GM12892 (cell line): Measurements from ENCODE around the gene GOT1.

Source experiments
- DNase-seq: peaks from one replicate; pipeline ENCODE4 v3.0.0; 2011; ENCODE audit not compliant: insufficient read length
- FAIRE-seq: peaks from 2 replicates; lab custom pipeline; 2011; peaks lifted over from hg19 to GRCh38; lab: Jason Lieb, UNC
- POLR2A ChIP-seq: IDR thresholded peaks from 2 replicates; pipeline ENCODE4 v1.6.1; 2011; ENCODE audit warnings: low read depth, low read length, control low read depth
- POLR2AphosphoS5 ChIP-seq: IDR thresholded peaks from 2 replicates; pipeline ENCODE4 v1.6.1; 2011; ENCODE audit warnings: low read depth, low read length, control low read depth
- TAF1 ChIP-seq: IDR thresholded peaks from 2 replicates; pipeline ENCODE4 v1.6.1; 2011; ENCODE audit warnings: low read depth, mild to moderate bottlenecking, control low read depth, low read length, borderline replicate concordance

The GOT1 gene

DNA sequence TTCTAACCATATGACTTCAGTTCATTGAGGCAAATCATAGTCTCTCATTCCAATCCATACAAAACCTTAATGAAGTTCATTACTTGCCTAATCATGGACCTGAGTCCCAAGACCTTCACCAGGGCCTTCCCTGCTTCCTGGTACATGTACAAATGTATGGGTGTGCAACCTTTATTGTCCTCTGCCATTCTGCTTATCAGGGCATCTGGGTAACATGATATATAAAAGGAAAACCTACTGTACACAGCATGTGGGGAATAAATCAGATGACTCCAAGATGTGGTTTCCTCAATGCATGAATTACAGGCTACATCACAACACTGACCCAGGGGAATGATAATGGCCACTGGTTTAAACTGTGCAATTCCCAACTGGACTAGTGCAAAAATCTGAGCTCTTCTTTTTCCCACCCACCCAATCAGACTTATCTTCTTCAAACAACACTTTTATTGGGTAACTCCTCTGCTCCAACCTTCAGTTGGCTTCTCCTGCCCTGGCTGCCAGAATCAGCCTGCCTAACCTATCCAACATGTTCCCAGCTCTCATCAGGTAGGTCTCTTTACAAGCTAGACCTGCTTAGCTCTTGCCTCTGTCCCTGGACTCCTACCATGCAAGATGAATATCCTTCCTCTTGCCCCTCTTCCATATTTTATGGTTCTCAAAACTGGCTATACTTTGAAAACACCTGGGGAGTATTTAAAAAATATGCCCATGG, 11.4 kb downstream of the GOT1 start:
- no peak for FAIRE-seq
- TF ChIP-seq POLR2AphosphoS5 (no peak), TAF1 (no peak), POLR2A (no peak)
- DNase-seq, result no peak

DNA sequence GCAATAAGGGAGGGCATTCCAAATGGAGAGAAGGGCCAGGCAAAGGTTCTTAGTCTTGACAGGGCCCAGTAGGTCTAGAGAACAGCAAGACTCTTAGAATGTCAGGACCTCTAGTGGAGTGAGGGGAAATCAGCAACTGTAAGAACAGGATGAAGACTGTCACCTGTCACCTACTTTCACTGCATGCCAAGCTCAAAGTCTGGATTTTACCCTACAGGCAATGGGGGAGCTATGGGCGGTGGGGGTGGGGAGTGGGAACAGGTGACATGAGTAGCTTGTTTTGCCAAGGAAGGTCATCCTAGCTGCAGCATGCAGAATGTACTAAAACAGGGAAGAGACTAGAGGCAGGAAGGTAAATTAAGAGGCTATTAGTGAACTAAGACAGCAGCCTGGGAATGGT, 18.3 kb downstream of the GOT1 start:
- no peak for TF ChIP-seq TAF1
- no peak for TF ChIP-seq POLR2AphosphoS5
- no peak for TF ChIP-seq POLR2A
- DNase-seq, result no peak
- FAIRE-seq, result no peak

DNA sequence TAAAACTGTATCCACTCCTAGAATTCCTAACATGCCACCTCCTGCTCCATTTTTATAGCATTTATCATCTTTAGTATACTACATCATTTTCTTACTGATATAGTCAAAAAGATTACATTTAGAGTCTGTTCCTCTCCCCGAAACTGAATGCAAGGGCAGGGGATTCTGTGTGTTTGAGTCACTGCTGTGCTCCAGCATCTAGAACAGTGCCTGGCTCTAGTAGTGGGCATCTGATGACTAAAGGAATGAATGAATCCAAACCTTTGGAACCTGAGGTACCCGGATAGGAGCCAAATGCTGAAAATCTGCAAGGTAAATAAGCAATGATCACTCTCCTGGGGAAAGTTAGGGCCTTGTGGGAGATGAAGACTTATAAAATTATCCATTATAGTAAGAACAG, 18.9 kb downstream of the GOT1 start:
- FAIRE-seq (no peak), DNase-seq (no peak)
- TF ChIP-seq TAF1, result no peak
- no peak for TF ChIP-seq POLR2A
- TF ChIP-seq POLR2AphosphoS5, result no peak

- FAIRE-seq, result no peak
- DNase-seq, result no peak
- TF ChIP-seq POLR2AphosphoS5 (no peak), POLR2A (no peak), TAF1 (no peak)
These were observed 19.5 kb downstream of the GOT1 start for GRCh38 chr10:99410876-99411275.

GRCh38 chr10:99410146-99410545, 20.3 kb downstream of the GOT1 start:
- no peak for DNase-seq
- TF ChIP-seq POLR2A (no peak), TAF1 (no peak), POLR2AphosphoS5 (no peak)
- FAIRE-seq, result no peak

DNA sequence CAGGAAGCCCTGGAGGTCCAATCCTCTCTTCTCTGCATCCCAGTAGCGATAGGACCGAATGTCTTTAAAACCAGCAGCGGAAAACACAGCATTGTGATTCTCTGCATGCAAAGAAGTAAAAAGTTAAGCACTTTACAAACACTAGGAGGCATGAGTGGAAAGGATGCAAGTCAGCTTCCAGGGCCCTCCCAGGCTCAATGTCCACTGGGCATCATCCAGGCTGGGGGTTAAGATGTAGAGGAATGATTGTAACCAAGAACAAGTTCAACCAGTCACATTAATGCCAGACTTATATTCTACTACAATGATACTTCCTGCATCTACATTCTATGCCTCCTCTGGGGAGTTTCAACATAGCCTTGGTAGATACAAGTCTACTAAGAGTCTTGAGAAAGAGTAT, 24.3 kb downstream of the GOT1 start:
- FAIRE-seq (no peak), DNase-seq (no peak)
- TF ChIP-seq POLR2A (no peak), TAF1 (no peak), POLR2AphosphoS5 (no peak)

GRCh38 chr10:99403674-99404073, 26.8 kb downstream of the GOT1 start:
- FAIRE-seq (no peak), DNase-seq (no peak)
- no peak for TF ChIP-seq TAF1
- no peak for TF ChIP-seq POLR2AphosphoS5
- no peak for TF ChIP-seq POLR2A

DNA sequence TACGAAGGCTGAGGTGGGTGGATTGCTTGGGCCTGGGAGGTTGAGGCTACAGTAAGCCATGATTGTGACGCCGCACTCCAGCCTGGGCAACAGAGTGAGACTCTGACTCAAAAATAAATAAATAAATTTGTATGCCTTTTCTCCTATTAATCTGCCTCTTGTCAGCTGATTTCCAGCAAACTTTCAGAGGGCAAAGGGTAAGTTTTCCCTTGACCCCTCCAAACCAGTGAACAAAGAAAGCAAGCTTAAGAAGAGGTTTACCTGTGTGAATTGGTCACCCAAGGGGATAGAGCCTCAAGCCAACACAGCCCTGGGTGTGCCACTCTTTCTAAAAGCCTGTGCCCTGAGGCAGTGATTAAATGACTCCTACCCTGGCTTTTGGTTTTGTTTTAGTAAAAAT, 30.8 kb downstream of the GOT1 start:
- FAIRE-seq (no peak), DNase-seq (no peak)
- no peak for TF ChIP-seq POLR2AphosphoS5
- no peak for TF ChIP-seq POLR2A
- TF ChIP-seq TAF1, result no peak

DNA sequence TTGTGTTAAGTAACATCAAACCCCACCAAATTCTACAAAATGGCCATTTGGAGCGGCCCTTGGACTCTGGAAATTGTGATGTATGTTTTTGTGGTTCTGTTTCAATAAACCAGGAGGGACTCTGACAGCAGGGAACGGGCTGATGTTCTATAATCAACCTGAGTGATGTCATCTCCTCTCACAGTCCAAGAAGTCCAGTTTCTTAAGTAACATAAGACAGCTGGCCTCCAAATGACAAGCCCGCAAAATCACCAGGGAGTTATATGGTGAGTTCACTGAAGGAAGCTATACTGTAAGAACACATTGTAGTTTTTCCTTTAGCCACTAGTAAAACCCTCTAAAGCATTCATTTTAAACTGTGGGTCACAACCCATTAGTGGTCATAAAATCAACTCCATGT, 34.0 kb downstream of the GOT1 start:
- no peak for TF ChIP-seq TAF1
- no peak for TF ChIP-seq POLR2A
- TF ChIP-seq POLR2AphosphoS5, result no peak
- no peak for DNase-seq
- FAIRE-seq, result no peak

- TF ChIP-seq POLR2AphosphoS5 (no peak), TAF1 (no peak), POLR2A (no peak)
- DNase-seq, result no peak
- FAIRE-seq, result no peak
These were observed 34.5 kb downstream of the GOT1 start for GRCh38 chr10:99395750-99396445.

DNA sequence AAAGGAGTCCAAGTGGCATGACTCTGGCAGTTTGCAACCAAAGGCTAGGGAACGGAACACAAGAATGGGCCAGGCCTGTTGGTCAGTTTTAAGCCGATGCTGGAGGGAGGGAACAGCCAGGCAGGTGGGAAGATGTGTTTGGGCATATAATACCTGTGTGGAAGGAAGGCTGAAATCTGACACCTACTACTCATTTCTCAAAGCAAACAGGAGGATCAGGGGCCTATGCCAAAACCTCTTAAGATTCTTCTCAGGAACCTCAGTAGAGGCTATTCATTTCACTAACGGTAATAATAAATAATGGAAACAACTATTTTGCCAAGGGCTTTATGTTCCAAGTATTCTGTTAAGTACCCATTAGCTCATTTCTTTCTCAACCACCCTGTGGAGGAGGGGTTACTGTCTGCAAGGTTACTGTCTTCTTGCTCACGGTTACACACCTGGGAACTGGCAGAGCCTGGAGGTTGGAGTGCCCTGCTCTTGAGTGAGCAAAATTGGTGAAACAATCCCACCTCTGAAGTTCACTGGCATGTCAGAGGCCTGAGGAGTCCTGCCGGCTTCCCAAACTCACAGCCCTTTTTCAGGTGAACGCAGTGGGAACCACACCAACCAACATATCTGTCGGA, 35.5 kb downstream of the GOT1 start:
- FAIRE-seq (no peak), DNase-seq (no peak)
- TF ChIP-seq TAF1, result no peak
- TF ChIP-seq POLR2A, result no peak
- TF ChIP-seq POLR2AphosphoS5, result no peak
